Hematopoietic multipotent progenitor cell treated with erythropoietin and hydrocortisone succinate and interleukin-3 and kit ligand, for 4 days (in vitro differentiated cells): ENCODE data around the gene PRSS16.
A peak's percentile ranks its signal among the peaks of the same experiment; 100 is the strongest.
"Not testable (repeated sequence)": the region's sequence is repeated elsewhere in the genome, so short reads cannot be mapped to it uniquely, and the experiment has no call there.

Source experiments
- DNase-seq: peaks from one replicate; pipeline ENCODE4 v3.0.0-alpha.2; 2015

Gene PRSS16

GRCh38 chr6:27248783-27249182, 1.3 kb downstream of the PRSS16 start:
- DNase-seq = no peak

- DNase-seq = peak; percentile 15
These were observed 3.0 kb downstream of the PRSS16 start for GRCh38 chr6:27250277-27251111.

DNA sequence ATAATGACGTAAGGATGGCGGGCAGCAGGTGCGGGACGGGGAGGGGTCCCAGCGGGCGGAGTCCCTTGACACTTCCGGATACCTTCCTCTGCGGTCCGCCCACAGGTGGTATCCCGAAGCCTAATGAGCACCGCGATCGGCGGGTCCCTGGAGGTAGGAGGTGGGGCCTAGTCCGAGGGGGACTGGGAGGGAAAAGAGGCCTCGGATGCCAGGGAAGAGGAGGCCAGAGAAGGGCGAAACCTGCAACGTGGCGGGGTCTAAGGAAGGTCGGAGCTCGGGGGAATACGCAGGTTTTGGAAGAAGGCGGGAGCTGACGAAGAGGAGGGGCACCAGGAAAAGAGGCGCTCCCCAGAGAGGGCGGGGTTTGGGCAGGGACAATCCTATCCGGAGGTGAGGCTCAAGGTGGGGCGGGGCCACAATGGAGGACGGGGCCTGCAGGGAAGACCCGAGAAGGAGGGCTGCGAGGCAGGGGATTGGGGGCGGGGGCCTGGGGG, 3.7 kb downstream of the PRSS16 start:
- DNase-seq = peak; percentile 41

DNA sequence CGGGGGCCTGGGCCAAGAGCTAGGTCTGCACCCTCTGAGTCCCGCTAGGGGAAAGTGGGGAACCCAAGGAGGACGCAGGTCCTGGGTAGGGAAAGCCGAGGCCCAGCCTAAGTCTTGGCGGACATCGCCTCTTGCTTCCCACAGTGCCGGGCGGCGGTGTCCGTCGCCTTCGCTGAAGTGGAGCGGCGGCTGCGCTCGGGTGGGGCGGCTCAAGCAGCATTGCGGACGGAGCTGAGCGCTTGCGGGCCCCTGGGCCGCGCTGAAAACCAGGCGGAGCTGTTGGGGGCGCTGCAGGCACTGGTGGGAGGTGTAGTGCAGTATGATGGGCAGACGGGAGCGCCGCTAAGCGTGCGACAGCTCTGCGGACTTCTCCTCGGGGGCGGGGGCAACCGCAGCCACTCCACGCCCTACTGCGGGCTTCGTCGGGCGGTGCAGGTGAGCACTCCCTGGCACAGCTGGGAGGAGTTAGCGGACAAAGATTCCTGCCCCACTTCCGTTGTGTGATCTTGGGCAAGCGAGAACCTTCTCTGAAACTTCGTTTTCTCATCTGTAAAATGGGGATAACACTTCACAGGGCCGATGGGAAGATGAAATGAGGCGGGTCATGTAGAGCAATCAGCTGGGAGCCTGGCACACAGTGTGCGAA, 4.2 kb downstream of the PRSS16 start:
- peak; percentile 59 for DNase-seq

DNA sequence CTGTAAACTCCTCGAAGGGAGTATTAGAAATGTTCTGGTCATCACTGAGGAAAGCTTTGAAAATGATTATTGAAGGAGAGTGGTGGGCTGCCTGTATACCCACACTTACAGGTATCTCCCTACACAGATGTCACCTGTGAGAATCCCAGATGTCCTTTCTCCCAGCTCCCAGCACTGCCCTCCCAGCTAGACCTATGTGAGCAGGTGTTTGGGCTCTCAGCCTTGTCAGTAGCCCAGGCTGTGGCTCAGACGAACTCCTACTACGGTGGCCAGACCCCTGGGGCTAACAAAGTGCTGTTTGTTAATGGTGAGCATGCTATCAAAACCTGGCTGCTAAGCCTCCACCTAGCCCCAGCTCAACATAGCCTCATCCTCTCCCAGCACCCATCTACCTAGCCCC, 7.1 kb downstream of the PRSS16 start:
- DNase-seq = no peak

GRCh38 chr6:27255866-27256265, 8.4 kb downstream of the PRSS16 start:
- DNase-seq = no peak

DNA sequence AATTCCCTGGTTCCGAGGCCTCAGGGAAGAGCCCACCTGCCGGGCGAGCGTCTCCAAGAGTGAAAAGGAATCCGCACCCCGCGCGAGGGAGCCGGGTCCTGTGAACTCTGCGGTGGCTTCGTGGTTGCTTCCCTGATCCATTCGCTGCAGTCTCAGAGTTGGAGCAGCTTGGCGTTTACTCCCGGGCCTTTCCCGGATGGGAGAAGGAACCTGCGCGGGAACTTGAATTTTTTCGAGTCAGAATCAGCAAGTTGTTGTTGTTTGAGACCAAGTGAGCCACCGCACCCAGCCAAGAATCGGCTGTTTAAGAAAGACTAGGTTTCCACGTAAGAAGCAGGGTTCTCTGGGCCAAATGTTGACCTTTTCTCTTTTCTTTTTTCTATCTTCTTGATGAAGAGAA, 12.9 kb downstream of the PRSS16 start:
- no peak for DNase-seq

- no peak for DNase-seq
These were observed 13.4 kb downstream of the PRSS16 start for GRCh38 chr6:27260836-27261375.

DNA sequence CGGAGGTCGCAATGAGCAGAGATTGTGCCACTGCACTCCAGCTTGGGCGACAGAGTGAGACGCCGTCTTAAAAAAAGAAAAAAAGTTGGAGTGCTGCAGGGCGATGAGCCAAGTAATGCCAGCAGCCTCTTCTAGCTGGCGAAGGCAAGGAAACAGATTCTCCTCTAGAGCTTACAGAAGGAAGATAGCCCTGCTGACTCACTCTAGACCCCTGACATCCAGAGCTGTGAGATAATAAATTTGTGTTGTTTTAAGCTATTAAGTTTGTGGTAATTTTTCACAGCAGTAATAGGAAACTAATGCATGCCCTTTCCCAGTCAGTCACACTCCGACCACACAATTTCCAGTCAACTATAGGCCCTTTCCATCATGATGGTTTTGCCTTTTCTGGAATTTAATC, 16.4 kb downstream of the PRSS16 start:
- DNase-seq = no peak

DNA sequence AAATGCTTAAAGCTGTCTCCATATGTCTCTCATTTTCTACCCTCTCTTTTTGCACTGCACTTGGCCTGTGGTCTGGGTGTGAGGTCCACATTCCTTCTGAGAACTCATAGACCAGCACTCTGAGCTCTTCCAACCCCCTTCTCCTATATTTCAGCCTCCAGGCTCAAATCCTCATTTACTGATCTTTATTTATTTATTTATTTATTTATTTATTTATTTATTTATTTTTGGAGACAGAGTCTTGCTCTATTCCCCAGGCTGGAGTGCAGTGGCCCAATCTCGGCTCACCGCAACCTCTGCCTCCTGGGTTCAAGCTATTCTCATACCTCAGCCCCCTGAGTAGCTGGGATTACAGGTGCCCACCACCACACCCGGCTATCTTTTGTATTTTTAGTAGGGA, 19.5 kb downstream of the PRSS16 start:
- not testable (repeated sequence) for DNase-seq

GRCh38 chr6:27267857-27268434, 20.4 kb downstream of the PRSS16 start:
- DNase-seq = no peak

DNA sequence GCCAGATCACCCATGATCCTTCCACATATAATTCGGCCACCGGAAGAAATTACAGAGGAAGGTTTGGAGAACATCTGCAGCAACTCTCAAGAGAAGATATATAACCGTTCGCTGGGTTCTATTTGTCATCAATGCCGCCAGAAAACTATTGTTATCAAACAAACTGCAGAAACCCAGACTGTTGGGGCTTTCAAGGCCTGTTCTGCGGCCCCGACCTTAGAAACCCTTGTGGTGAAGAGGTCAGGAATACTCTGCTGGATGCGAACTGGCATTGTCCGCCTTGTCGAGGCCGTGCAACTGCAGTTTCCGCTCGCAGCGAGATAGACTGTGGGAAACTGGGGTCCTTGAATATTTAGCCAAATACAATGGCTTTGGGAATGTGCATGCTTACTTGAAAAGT, 21.3 kb downstream of the PRSS16 start:
- DNase-seq = no peak

- DNase-seq = no peak
These were observed 26.3 kb downstream of the PRSS16 start for GRCh38 chr6:27273783-27274182.

DNA sequence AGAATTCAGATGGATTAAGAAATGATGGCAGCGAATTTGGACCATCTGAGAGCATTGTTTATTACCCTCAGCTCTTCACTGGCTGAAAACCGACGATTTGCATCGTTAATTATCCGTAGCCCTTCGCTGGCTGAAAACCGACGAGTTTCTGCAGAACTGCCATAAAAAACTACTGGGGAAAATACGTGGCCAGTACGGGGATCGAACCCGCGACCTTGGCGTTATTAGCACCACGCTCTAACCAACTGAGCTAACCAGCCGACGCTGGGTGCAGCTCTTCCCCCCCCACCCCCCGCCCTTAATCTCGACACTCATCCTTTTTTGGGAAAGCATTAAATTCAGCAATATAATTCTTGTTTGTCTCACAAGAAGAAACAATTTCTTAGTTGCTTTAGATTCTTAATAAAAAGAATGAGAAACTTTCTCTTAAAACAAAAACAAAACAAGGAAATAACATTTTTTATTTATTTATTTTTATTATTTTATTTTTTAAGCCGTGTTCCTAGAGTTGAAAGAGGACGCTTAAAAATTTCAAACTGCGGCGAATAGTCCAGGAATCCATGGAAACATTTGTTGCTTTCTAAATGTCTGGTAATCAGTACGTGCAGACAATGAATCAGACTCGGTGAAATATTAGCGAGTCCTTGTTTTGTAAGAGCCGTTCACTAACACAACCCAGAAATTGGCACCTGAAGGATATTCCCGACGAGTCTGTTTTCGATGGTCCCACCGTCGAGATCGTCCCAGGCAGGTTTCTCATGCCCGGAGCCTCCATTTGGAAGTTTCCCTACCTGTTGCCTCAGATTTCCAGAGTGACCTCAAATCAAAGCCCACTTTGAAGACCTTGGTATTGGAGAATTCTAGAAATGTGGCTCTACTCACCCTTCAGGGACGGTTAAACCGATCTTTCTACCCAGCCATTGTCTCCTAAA, 27.8 kb downstream of the PRSS16 start:
- peak; percentile 50 for DNase-seq

DNA sequence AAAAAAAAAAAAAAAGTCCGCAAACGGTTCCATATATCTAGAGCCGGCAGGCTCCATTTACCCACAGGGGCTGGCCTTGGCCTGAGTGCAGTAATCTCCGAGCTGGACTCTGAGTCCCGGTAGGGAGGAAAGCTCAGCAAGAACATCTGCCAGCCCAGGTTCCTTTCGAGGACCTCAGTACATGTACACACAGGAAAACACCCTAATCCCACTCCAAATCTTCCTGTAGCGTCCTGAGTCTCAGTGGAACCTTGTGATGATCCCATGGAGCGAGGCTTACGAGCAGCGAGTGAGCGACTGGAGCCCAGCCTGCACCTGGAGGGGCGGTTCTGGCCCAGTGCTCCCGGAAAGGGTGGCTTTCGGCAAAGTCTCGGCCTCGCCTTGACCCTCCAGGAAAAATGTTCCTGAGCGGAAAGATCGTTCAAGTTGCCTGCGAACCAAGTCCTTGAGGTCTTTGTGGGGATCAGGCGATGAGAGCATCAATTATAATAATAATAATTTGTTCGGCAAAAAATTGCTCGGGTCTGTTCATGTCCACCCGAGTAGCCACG, 32.1 kb downstream of the PRSS16 start:
- no peak for DNase-seq

- peak; percentile 79 for DNase-seq
These were observed 32.6 kb downstream of the PRSS16 start for GRCh38 chr6:27280064-27280539.

GRCh38 chr6:27280540-27281000, 33.1 kb downstream of the PRSS16 start:
- no peak for DNase-seq

DNA sequence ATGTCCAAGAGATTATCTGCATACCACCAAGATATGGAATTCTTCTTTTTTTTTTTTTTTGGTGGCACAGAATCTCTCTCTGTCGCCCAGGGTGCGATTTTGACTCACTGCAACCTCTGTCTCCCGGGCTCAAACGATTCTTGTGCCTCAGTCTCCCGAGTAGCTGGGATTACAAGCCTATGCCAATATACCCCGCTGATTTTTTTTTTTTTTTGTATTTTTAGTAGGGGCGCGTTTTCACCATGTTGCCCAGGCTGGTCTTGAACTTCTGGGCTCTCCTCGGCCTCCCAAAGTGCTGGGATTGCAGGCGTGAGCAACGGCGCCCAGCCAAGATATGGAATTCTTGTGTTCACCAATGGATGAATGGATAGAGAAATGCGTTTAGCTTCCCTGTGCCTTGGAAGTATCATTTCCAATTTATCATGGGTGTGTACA, 33.6 kb downstream of the PRSS16 start:
- no peak for DNase-seq

- no peak for DNase-seq
These were observed 34.1 kb downstream of the PRSS16 start for GRCh38 chr6:27281569-27281968.

- DNase-seq = no peak
These were observed 35.8 kb downstream of the PRSS16 start for GRCh38 chr6:27283279-27283678.

DNA sequence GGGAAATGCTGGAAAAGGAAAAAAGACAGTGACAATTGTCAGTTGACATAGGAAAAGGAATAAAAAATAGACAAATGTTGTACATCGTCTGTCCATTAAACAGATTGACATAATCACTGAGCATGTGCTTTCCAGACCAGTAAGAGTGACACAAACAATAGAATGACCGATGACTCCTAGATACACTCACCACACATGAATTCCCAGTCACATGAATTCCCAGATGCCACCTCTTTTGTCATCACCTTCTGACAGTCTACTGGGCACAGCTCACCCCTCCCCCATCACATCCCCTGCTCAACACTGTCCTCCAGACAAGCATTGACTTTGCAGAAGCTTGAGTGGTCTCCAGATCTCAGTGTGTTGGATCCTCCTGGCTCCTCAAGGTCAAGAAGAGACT, 38.6 kb downstream of the PRSS16 start:
- no peak for DNase-seq

DNA sequence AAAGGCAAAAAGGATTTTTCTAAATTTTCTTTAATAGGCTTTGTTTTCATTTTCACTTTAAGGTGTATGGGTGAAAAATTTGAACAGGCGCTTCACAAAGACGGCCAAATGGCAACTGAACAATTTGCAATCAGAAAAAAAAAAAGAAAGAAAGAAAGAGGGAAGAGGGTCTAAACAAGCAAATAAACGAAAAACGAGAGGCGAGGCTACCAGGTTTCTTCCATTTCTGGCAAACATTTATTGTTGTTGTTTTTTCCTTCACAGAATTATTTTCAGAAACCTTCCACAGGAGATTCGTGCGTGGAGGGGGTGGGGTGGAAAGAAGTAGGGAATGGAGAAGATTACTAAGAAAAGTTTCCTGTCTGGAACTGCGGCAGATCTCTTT, 40.2 kb downstream of the PRSS16 start:
- DNase-seq = no peak
